ENCODE data around the gene ZNF683.
A peak's percentile ranks its signal among the peaks of the same experiment; 100 is the strongest.

Gene ZNF683

GRCh38 chr1:26370591-26371382, 1.8 kb downstream of the ZNF683 start:
- Mint-ChIP-seq H3K4me3 (peak overlapping the region; percentile 51), H3K9me3 (no peaks in the 10 kb centered on the region), H3K36me3 (no peaks in the 10 kb centered on the region), H3K27ac (peak overlapping the region; percentile 61), H3K4me1 (peaks cover 60% of the 10 kb centered on the region), H3K27me3 (no peaks in the 10 kb centered on the region)

GRCh38 chr1:26368486-26368885, 4.1 kb downstream of the ZNF683 start:
- Mint-ChIP-seq H3K27ac (peak overlapping the region; percentile 41), H3K4me1 (peaks cover 54% of the 10 kb centered on the region), H3K36me3 (no peaks in the 10 kb centered on the region), H3K27me3 (no peaks in the 10 kb centered on the region), H3K4me3 (no peak overlapping the region), H3K9me3 (no peaks in the 10 kb centered on the region)

GRCh38 chr1:26368006-26368405, 4.5 kb downstream of the ZNF683 start:
- Mint-ChIP-seq H3K4me1 (peaks cover 53% of the 10 kb centered on the region), H3K27ac (no peak overlapping the region), H3K9me3 (no peaks in the 10 kb centered on the region), H3K27me3 (no peaks in the 10 kb centered on the region), H3K36me3 (no peaks in the 10 kb centered on the region), H3K4me3 (no peak overlapping the region)

GRCh38 chr1:26367441-26367840, 5.1 kb downstream of the ZNF683 start:
- Mint-ChIP-seq H3K4me1 (peaks cover 47% of the 10 kb centered on the region), H3K36me3 (no peaks in the 10 kb centered on the region), H3K27ac (no peak overlapping the region), H3K27me3 (no peaks in the 10 kb centered on the region), H3K4me3 (no peak overlapping the region), H3K9me3 (no peaks in the 10 kb centered on the region)

- Mint-ChIP-seq H3K9me3 (no peaks in the 10 kb centered on the region), H3K4me3 (no peak overlapping the region), H3K36me3 (no peaks in the 10 kb centered on the region), H3K27ac (no peak overlapping the region), H3K4me1 (peaks cover 42% of the 10 kb centered on the region), H3K27me3 (peaks cover 4% of the 10 kb centered on the region)
These were observed 7.6 kb downstream of the ZNF683 start for GRCh38 chr1:26364956-26365355.

GRCh38 chr1:26363549-26364448, 8.8 kb downstream of the ZNF683 start:
- H3K9me3 Mint-ChIP-seq: no peaks in the 10 kb centered on the region
- no peaks in the 10 kb centered on the region for H3K36me3 Mint-ChIP-seq
- peaks cover 4% of the 10 kb centered on the region for H3K27me3 Mint-ChIP-seq
- peak overlapping the region; percentile 55 for H3K4me3 Mint-ChIP-seq
- peak overlapping the region; percentile 17 for H3K27ac Mint-ChIP-seq
- peaks cover 45% of the 10 kb centered on the region for H3K4me1 Mint-ChIP-seq

GRCh38 chr1:26362331-26362730, 10.2 kb downstream of the ZNF683 start:
- H3K27ac Mint-ChIP-seq: peak overlapping the region; percentile 61
- H3K36me3 Mint-ChIP-seq: no peaks in the 10 kb centered on the region
- H3K9me3 Mint-ChIP-seq: no peaks in the 10 kb centered on the region
- H3K4me1 Mint-ChIP-seq: peaks cover 47% of the 10 kb centered on the region
- peak overlapping the region; percentile 12 for H3K4me3 Mint-ChIP-seq
- peaks cover 4% of the 10 kb centered on the region for H3K27me3 Mint-ChIP-seq

- H3K36me3 Mint-ChIP-seq: no peaks in the 10 kb centered on the region
- peaks cover 47% of the 10 kb centered on the region for H3K4me1 Mint-ChIP-seq
- peaks cover 4% of the 10 kb centered on the region for H3K27me3 Mint-ChIP-seq
- H3K4me3 Mint-ChIP-seq: peak overlapping the region; percentile 15
- H3K9me3 Mint-ChIP-seq: no peaks in the 10 kb centered on the region
- H3K27ac Mint-ChIP-seq: no peak overlapping the region
These were observed 10.9 kb downstream of the ZNF683 start for GRCh38 chr1:26361605-26362122.

GRCh38 chr1:26360807-26361604, 11.5 kb downstream of the ZNF683 start:
- peak overlapping the region; percentile 68 for H3K4me3 Mint-ChIP-seq
- H3K27me3 Mint-ChIP-seq: peaks cover 4% of the 10 kb centered on the region
- H3K27ac Mint-ChIP-seq: peak overlapping the region; percentile 12
- H3K9me3 Mint-ChIP-seq: no peaks in the 10 kb centered on the region
- no peaks in the 10 kb centered on the region for H3K36me3 Mint-ChIP-seq
- peaks cover 47% of the 10 kb centered on the region for H3K4me1 Mint-ChIP-seq

- Mint-ChIP-seq H3K9me3 (no peaks in the 10 kb centered on the region), H3K4me3 (peak overlapping the region; percentile 68), H3K27ac (no peak overlapping the region), H3K36me3 (no peaks in the 10 kb centered on the region), H3K4me1 (peaks cover 46% of the 10 kb centered on the region), H3K27me3 (peaks cover 4% of the 10 kb centered on the region)
These were observed 12.4 kb downstream of the ZNF683 start for GRCh38 chr1:26359981-26360806.

GRCh38 chr1:26358411-26359384, 13.9 kb downstream of the ZNF683 start:
- Mint-ChIP-seq H3K9me3 (no peaks in the 10 kb centered on the region), H3K27me3 (peaks cover 4% of the 10 kb centered on the region), H3K27ac (peak overlapping the region; percentile 5), H3K4me1 (peaks cover 32% of the 10 kb centered on the region), H3K4me3 (peak overlapping the region; percentile 60), H3K36me3 (no peaks in the 10 kb centered on the region)

- peaks cover 4% of the 10 kb centered on the region for H3K27me3 Mint-ChIP-seq
- H3K4me3 Mint-ChIP-seq: no peak overlapping the region
- no peak overlapping the region for H3K27ac Mint-ChIP-seq
- H3K9me3 Mint-ChIP-seq: no peaks in the 10 kb centered on the region
- H3K4me1 Mint-ChIP-seq: peaks cover 23% of the 10 kb centered on the region
- no peaks in the 10 kb centered on the region for H3K36me3 Mint-ChIP-seq
These were observed 15.4 kb downstream of the ZNF683 start for GRCh38 chr1:26357121-26357602.

- no peak overlapping the region for H3K4me3 Mint-ChIP-seq
- no peaks in the 10 kb centered on the region for H3K9me3 Mint-ChIP-seq
- H3K27me3 Mint-ChIP-seq: peaks cover 4% of the 10 kb centered on the region
- peak overlapping the region; percentile 87 for H3K27ac Mint-ChIP-seq
- no peaks in the 10 kb centered on the region for H3K36me3 Mint-ChIP-seq
- H3K4me1 Mint-ChIP-seq: peaks cover 19% of the 10 kb centered on the region
These were observed 16.4 kb downstream of the ZNF683 start for GRCh38 chr1:26356106-26356505.

All from activated naive CD4-positive, alpha-beta T cell treated with anti-CD3 and anti-CD28 coated beads, Interleukin-2, amount 50 U/mL, for 24 hours (primary cell).